Endothelial cell of umbilical vein (primary cell): ENCODE results near the gene IP6K3. TPM values are rescaled to one million over a fixed set of nuclear protein-coding genes. Genes with fewer than 3 reads are reported as not detected.

Experiments
- BruUV-seq: library from RNA; stranded (reverse); fragments of 400-500 nt; replicated peaks from 2 replicates; lab custom pipeline; 2021; lab: Mats Ljungman, UMichigan
- CTCF ChIA-PET: fragments of 300-600, 350-600 bp; sonication (Branson Sonifier 250); formaldehyde crosslinking; loops from one replicate; lab custom pipeline; 2021; ENCODE audit warnings: antibody characterized with exemption, inconsistent platforms; lab: Charles Lee
- POLR2A ChIA-PET: fragments of 300-600, 350-600 bp; sonication (Branson Sonifier 250); formaldehyde crosslinking; loops from one replicate; lab custom pipeline; 2021; ENCODE audit warnings: antibody characterized with exemption, inconsistent platforms; lab: Charles Lee
- DNase-seq: peaks from one replicate; pipeline ENCODE4 v3.0.0-alpha.2; 2011; ENCODE audit warnings: low read depth, low spot score
- FAIRE-seq: peaks from 2 replicates; lab custom pipeline; 2011; peaks lifted over from hg19 to GRCh38; lab: Jason Lieb, UNC
- H2AFZ ChIP-seq: 2 replicates; pipeline ENCODE4 v1.6.0; 2012; ENCODE audit warnings: low read depth, low read length, control low read depth, inconsistent platforms
- H3K27ac ChIP-seq: 2 replicates; pipeline ENCODE4 v1.5.1; 2011; ENCODE audit warnings: low read depth, mild to moderate bottlenecking, control low read depth, low read length, moderate library complexity; ENCODE audit not compliant: insufficient read depth
- H3K27me3 ChIP-seq, 2 experiments: 2 replicates each; pipeline versions ENCODE4 v1.6.0 to v1.6.1; 2011; ENCODE audit warnings: low read length in 2 of 2, mixed read lengths in 1 of 2; ENCODE audit not compliant: control insufficient read depth in 2 of 2, insufficient read depth in 2 of 2
- H3K36me3 ChIP-seq, 2 experiments: 2 replicates in 1 of 2; 3 replicates in 1 of 2; pipeline ENCODE4 v1.5.1; 2011; ENCODE audit warnings: low read length in 2 of 2, mild to moderate bottlenecking in 1 of 2, moderate library complexity in 1 of 2; ENCODE audit not compliant: control insufficient read depth in 2 of 2, insufficient read depth in 2 of 2; ENCODE audit errors: extremely low read depth in 1 of 2
- H3K4me1 ChIP-seq: 3 replicates; pipeline ENCODE4 v1.5.1; 2011; ENCODE audit warnings: mild to moderate bottlenecking, low read length; ENCODE audit not compliant: control insufficient read depth, insufficient read depth; ENCODE audit errors: extremely low read depth
- H3K4me2 ChIP-seq: 2 replicates; pipeline ENCODE4 v1.6.1; 2011; ENCODE audit warnings: low read length, control low read depth, mixed read lengths; ENCODE audit not compliant: insufficient read depth
- H3K4me3 ChIP-seq, 3 experiments: fragments of 200-600 bp in 1 of 3; sonication (generic), shearing (Covaris generic) in 1 of 3; replicated peaks in 1 of 3; 2 replicates each; pipeline ENCODE4 v1.5.1; 2011 to 2016; ENCODE audit warnings: control low read depth in 3 of 3, low read length in 3 of 3, mild to moderate bottlenecking in 2 of 3, inconsistent platforms in 1 of 3, low read depth in 1 of 3, moderate library complexity in 1 of 3; ENCODE audit not compliant: insufficient read depth in 1 of 3
- H3K79me2 ChIP-seq: 2 replicates; pipeline ENCODE4 v1.6.0; 2012; ENCODE audit warnings: low read length, inconsistent platforms; ENCODE audit not compliant: control insufficient read depth, insufficient read depth
- H3K9ac ChIP-seq: replicated peaks from 2 replicates; pipeline ENCODE3; 2011; ENCODE audit warnings: low read length, control low read depth; ENCODE audit not compliant: insufficient read depth; ENCODE audit errors: extremely low read depth
- H3K9me1 ChIP-seq: replicated peaks from 3 replicates; pipeline ENCODE4 v1.6.0; 2011; ENCODE audit warnings: mild to moderate bottlenecking, low read length; ENCODE audit not compliant: control insufficient read depth, insufficient read depth; ENCODE audit errors: extremely low read depth
- H3K9me3 ChIP-seq: replicated peaks from 2 replicates; pipeline ENCODE4 v1.5.1; 2012; ENCODE audit warnings: low read length, inconsistent platforms; ENCODE audit not compliant: control insufficient read depth, insufficient read depth
- H4K20me1 ChIP-seq: replicated peaks from 2 replicates; pipeline ENCODE3; 2011; ENCODE audit warnings: mild to moderate bottlenecking, low read length; ENCODE audit not compliant: control insufficient read depth, insufficient read depth; ENCODE audit errors: extremely low read depth
- CTCF ChIP-seq, 2 donors: IDR thresholded peaks; 1 replicate in 1 of 2; 2 replicates in 1 of 2; pipeline ENCODE4 v1.5.1; 2011; ENCODE audit warnings: low read length in 2 of 2, mild to moderate bottlenecking in 2 of 2, moderate library complexity in 2 of 2, control low read depth in 1 of 2, inconsistent platforms in 1 of 2, low read depth in 1 of 2; ENCODE audit not compliant: insufficient read depth in 1 of 2; ENCODE audit errors: extremely low read depth in 1 of 2
- FOS ChIP-seq: IDR thresholded peaks from 2 replicates; pipeline ENCODE4 v1.6.1; 2011; ENCODE audit warnings: mild to moderate bottlenecking, low read length, moderate library complexity, borderline replicate concordance; ENCODE audit not compliant: insufficient read depth
- JUN ChIP-seq: IDR thresholded peaks from 2 replicates; pipeline ENCODE4 v1.6.1; 2011; ENCODE audit warnings: borderline replicate concordance, low read depth; ENCODE audit not compliant: insufficient read length, insufficient read depth
- POLR2AphosphoS5 ChIP-seq: IDR thresholded peaks from 2 replicates; pipeline ENCODE4 v1.6.1; 2012; ENCODE audit warnings: low read depth, mild to moderate bottlenecking, control low read depth, low read length, moderate library complexity; ENCODE audit not compliant: insufficient read depth
- dilution Hi-C: fragments of 300-500 bp; cut with MboI; formaldehyde crosslinking; loops from one replicate; pipeline ENCODE4 v1.15.0; 2019; ENCODE audit warnings: low sequenced_read_pairs; ENCODE audit not compliant: extremely low pct_ligation_motif_present
- intact Hi-C: fragments of 100-400 bp; cut with micrococcal nuclease; formaldehyde crosslinking; loops from one replicate; pipeline ENCODE4 v1.10.0; 2022
- polyA plus RNA-seq, 4 experiments: library from polyadenylated mRNA; depleted of rRNA in 3 of 4; stranded (reverse) in 3 of 4; unstranded in 1 of 4; fragments of >200 nt; gene quantifications; 2 replicates each; pipeline versions ENCODE4 v1.2.1 to v1.2.3, GENCODE V29; 2011 to 2012; ENCODE audit warnings: missing spikeins in 1 of 4
- total RNA-seq: library from RNA; stranded (reverse); gene quantifications from 2 replicates; pipeline ENCODE4 v1.2.3, GENCODE V29; 2021
- TF ChIP-seq, protein P1 (sequence below): IDR thresholded peaks from 2 replicates; pipeline ENCODE4 v1.6.1; 2011; ENCODE audit not compliant: insufficient read depth, insufficient read length

IP6K3 gene
- total and polyA plus RNA-seq, 2 donors (not counting 3 experiments of a cell fraction or from before 2014, with no cell fraction given) = not detected

- ChIA-PET CTCF (interaction anchor here (0.5 to 5.2 kb wide), 17 partner anchors 11 to 142 kb away, joined by 3 to 55 read pairs (median 5); partner anchors contain the start of genes ITPR3 and UQCC2), POLR2A (no interaction called here)
- Histone ChIP-seq H3K79me2 (no peaks in the 10 kb centered on the region), H4K20me1 (no peaks in the 10 kb centered on the region), H3K27me3 (no peaks in the 10 kb centered on the region), H3K27ac (peak overlapping the region; percentile 13), H3K4me1 (peaks cover 25% of the 10 kb centered on the region), H3K9me1 (no peaks in the 10 kb centered on the region), H3K36me3 (peaks cover 8 to 19% of the 10 kb centered on the region in 2 experiments), H3K4me2 (no peak overlapping the region), H3K9ac (no peak overlapping the region), H2AFZ (no peak overlapping the region), H3K4me3 (no peak overlapping the region), H3K9me3 (no peaks in the 10 kb centered on the region)
- TF ChIP-seq CTCF (IDR thresholded peaks at IDR 0.05; ENCODE audit: extremely low read depth in 1 of 2, insufficient read depth in 1 of 2, low read depth in 1 of 2, low read length in 2 of 2) (peak; percentile 51 to 70), JUN (peak; percentile 84), POLR2AphosphoS5 (peak; percentile 47), FOS (peak; percentile 98)
- TF ChIP-seq, protein P1, sequence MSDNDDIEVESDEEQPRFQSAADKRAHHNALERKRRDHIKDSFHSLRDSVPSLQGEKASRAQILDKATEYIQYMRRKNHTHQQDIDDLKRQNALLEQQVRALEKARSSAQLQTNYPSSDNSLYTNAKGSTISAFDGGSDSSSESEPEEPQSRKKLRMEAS = no peak
- intact Hi-C loops = loop anchor here (1.0 to 5.0 kb wide), 6 partner anchors 24 to 88 kb away; partner anchors contain the start of gene ITPR3
- no TSS peak for BruUV-seq
- FAIRE-seq = peak; percentile 97
- dilution Hi-C loops = no loop called here
- DNase-seq = peak; percentile 92
Observed at GRCh38 chr6:33672808-33673207, 73.9 kb downstream of the IP6K3 start.
